Right ventricle myocardium superior (tissue), 1 donor: Measurements from ENCODE around the gene LHFPL3. TPM values are rescaled to one million over a fixed set of nuclear protein-coding genes. Genes with fewer than 3 reads are reported as not detected.
"Not testable (repeated sequence)": the region's sequence is repeated elsewhere in the genome, so short reads cannot be mapped to it uniquely, and the experiment has no call there.

Experiments used
- ATAC-seq: fragments of 200-7000 bp; cut with Tn5 transposase; one replicate; pipeline ENCODE4 v1.9.1; 2020; ENCODE audit warnings: mild to moderate bottlenecking; ENCODE audit not compliant: poor library complexity
- DNase-seq: peaks from one replicate; pipeline ENCODE4 v3.0.0-alpha.2; 2020
- intact Hi-C: fragments of 100-400 bp; cut with DNase I; formaldehyde crosslinking; loops from one replicate; pipeline ENCODE4 v1.11.2; 2022
- long read RNA-seq: library from polyadenylated mRNA; unstranded; transcript quantifications from one replicate; pipeline ENCODE4 v2.0.0, GENCODE V29; 2021
- total RNA-seq: library from RNA; stranded (reverse); fragmentation: NEBNext Ultra II Directional; extraction: Animal tissue kit (Norgen Biotek cat#: 25700); gene quantifications from one replicate; pipeline ENCODE4 v1.2.1, GENCODE V29; 2021
- donor health status: DM: no; HTN: yes; CAD: no; lungs with severe emphysema.

Gene LHFPL3
- total RNA-seq = not detected
- long read RNA-seq = 0 reads

DNA sequence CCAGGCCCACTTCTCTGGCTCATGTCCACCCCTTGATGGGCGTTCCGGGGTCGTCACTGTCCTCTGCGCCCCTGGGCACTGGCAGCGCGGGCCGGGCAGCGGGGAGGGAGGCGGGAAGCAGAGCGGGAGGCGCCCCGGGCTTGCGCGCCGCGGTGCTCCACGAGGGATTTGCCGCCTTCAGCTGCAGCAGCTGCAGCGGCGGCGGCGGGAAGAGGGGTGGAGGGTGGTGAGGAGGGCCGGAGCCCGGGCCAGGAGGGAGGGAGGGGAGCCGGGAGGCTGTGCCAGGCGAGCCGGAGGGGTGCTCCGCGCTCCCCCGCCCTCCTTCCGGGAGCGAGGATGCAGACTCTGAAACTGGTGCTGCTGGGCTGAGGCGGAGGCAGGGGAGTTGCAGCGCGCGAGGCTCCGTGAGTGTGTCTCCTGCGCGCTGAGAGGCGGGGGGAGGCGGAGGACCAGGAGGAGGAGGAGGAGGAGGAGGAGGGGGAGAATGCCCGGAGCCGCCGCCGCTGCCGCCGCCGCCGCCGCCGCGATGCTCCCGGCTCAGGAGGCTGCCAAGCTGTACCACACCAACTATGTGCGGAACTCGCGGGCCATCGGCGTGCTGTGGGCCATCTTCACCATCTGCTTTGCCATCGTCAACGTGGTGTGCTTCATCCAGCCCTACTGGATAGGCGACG is at the start of gene LHFPL3:
TSS of gene LHFPL3 (plus strand) at position 308 of the 674 bp plus-strand sequence.
- ATAC-seq (no peak), DNase-seq (no peak)
- intact Hi-C loops = no loop called here

DNA sequence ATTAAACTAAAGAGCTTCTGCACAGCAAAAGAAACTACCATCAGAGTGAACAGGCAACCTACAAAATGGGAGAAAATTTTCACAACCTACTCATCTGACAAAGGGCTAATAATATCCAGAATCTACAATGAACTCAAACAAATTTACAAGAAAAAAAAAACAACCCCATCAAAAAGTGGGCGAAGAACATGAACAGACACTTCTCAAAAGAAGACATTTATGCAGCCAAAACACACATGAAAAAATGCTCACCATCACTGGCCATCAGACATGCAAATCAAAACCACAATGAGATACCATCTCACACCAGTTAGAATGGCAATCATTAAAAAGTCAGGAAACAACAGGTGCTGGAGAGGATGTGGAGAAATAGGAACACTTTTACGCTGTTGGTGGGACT is 46.7 kb upstream of the LHFPL3 start:
- ATAC-seq, intact Hi-C loops, DNase-seq: not testable (repeated sequence)

DNA sequence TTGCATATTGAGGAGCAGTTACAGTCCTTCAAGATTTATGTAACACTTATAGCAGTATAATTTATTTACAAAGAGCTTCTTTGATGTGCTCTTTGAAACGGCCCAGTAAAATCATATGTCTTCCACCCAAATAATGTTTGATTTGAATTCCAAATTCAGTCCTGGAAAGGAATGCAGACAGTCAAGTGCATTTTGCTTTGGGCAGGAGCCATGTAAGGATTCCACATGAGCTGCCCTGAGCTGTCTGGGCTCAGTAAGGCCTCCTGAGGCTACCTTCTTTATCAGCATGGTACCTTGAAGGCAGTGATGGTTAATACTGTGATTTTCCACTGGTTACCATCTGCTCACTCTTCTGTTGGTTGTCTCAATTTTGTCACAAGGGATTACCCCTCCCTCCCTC is 41.6 kb upstream of the LHFPL3 start:
- intact Hi-C loops = no loop called here
- DNase-seq (no peak), ATAC-seq (no peak)

DNA sequence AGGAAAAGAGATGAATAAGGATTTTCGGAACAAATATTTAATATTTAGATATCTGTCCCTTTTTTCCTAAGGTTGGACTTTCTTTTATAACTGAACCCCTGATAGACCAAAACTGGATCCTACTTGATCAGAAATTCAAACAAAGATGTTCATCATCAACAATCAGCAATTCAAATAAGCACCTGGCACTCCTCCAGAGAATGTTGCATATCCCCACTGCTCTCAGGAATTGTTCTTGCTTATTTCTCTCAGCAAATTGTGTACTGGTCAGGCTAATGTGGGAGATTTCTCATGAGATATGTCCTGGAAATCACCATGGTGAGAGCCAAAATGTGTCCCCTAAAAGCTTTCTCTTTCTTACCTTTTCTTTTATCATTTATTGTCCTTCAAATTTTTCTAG is 40.3 kb upstream of the LHFPL3 start:
- intact Hi-C loops = no loop called here
- no peak for ATAC-seq
- DNase-seq = no peak

DNA sequence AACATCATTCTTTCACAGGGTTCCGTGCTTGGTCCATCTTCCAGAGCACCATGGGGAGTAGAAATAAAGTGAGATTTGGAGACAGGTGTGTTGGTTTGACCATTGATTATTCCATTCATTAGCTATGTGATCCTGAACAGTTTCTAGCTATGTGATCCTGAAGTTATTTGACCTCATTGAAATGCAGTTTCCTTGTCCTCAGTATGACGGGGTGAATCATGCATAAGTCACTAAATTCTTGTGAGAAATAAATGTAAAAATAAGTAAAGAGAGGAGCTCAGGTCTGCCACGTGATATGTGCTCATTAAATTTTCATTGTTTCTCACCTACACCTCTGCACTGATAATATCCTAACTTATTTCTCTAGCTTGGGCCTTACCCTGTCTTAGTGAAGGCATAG is 34.1 kb upstream of the LHFPL3 start:
- ATAC-seq = no peak

DNA sequence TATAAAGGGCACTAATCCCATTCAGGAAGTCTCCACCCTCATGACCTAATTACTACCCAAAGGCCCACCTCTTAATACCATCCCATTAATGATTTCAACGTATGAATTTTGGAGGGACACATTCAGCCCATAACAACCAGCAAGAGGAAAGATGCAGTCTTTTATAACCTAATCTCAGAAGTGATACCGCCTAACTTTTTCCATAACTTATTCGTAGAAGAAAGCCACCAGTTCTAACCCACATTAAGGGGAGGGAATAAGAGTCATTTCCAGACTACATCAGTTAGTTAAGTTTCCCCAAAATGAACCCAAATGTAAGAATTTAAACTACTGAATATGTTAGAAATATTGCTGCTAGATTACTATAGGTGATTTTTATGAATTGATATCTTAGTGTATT is 32.1 kb upstream of the LHFPL3 start:
- intact Hi-C loops = no loop called here
- no peak for DNase-seq
- ATAC-seq = no peak

More for the DNA sequence above, 34.1 kb upstream of the LHFPL3 start:
- intact Hi-C loops = no loop called here
- DNase-seq = no peak

DNA sequence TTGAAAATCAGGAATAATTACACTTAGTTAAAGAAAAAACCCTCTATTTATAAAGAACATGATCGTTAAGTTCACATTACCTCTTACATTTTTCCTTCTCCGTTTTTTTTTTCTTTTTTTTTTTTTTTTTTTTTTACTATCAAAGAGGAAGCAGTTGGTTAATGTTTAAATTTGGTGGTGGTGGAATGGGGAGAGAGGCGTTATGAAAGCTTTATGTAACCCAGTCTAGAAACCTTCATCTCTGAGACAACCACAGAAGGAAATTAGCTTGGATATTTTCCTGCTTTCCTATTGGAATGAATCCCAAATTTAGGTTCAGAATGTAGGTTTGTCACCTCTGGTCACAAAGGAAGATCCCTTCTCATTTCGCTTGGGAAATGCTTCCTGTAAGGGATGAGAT is 31.5 kb upstream of the LHFPL3 start:
- no peak for ATAC-seq

DNA sequence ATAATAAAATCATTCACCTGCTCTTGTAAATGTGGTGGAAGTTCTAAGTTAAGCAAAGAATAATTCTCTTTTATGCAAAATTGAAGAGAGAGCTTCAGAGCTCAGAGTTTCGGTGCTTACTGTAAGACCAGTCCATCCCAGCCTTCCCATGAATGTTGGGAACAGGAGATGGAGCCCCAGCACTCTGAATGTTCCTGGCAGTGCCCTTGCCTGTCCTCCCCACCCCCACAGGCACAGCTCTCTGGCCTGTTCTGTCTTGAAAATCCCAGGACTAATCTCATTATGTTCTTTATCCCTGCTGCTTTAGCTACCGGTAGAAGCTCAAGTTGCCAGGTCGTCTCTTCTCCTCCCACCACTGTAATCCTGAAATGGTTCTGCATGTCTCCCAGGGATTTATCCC is 29.1 kb upstream of the LHFPL3 start:
- intact Hi-C loops = no loop called here
- no peak for DNase-seq
- ATAC-seq = no peak

More for the DNA sequence above, 31.5 kb upstream of the LHFPL3 start:
- intact Hi-C loops = no loop called here
- no peak for DNase-seq

DNA sequence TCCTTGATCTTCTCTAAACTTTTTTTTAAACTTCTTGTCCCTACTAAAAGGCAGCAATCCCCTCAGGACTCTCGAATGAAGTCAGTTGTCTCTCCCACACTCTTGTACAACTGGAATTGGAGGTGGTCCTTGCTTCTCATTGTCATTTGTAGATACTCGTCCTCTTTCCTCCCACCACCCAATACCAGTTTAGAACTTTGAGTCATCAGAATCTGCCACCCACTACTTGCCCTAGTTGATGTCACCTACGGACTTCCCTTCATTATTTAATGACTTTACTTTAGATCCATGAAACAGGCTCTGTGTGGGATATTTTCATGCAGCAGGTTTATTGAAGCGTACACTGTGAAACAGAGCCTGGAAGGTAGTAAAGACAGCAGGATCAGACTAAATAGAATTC is 28.6 kb upstream of the LHFPL3 start:
- no peak for ATAC-seq
- DNase-seq = no peak
- intact Hi-C loops = no loop called here

DNA sequence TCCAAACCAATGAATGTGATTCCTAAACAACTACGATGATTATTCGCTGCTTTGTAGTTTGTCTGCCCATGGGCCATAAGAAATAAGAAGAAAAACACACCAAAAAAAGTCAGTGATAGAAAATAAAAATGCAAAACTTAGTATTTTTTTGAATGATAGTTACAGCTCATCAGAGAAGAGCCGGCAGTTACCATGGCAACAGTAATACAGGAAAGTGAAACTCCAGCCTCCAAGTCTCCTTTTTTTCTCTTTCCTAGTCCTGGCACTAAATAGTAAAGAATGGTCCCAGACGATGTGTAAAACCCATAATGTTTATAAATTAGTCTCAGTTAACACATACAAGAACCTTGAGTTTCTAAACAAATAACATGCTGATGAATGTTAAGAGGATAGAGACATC is 21.6 kb upstream of the LHFPL3 start:
- ATAC-seq = no peak
- DNase-seq = no peak
- intact Hi-C loops = no loop called here

DNA sequence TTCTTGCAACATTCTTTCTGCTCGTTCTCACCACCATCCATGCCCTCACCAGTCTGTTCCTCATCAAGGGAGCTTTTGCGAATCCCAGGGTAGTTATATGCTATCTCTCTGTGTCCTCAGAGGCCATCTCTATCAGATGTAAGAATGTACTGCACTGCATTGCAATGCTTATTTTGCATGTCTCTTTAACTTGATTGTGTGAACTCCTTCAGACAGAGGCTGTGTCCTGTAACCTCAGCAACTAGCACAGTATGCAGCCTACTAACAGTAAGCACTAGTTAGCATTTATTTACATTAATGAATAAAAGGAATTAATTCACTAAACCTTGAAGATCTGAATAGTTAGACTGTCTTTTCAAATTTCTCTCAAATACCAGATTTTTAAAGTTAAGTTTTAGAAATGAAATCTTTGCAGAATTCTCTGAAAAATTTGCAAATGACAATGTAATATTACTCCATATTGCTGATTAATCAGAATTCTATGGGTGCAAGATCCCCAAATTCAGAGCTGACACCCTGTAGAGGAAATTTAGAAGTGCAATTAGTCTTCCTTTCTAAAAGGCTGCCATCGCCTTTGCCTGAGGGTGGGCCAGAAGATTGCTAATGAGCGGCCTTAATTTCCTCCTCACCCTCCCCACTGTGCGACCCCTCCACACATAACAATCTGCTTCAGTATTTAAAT is 10.3 kb upstream of the LHFPL3 start:
- intact Hi-C loops = no loop called here
- DNase-seq (no peak), ATAC-seq (no peak)

DNA sequence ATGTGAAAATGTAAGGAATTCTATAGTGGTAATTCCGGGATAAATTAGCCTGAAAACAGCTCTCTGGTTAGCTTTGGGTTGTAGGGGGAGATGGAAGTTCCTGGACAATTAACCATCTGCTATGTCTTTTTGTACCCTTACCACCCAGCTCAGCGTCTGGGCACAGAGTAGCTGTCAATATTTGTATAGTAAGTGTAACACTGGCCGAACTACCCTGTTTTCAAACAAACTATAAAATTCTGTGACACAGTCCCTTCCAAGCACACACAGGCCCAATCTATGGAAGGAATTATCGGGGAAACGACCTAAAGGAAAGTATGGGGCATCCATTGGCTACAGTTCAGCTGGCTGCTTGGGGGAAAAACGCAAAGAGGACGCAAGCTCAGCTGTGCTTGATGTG is 869 bp upstream of the LHFPL3 start:
- no peak for DNase-seq
- intact Hi-C loops = no loop called here
- ATAC-seq = no peak

DNA sequence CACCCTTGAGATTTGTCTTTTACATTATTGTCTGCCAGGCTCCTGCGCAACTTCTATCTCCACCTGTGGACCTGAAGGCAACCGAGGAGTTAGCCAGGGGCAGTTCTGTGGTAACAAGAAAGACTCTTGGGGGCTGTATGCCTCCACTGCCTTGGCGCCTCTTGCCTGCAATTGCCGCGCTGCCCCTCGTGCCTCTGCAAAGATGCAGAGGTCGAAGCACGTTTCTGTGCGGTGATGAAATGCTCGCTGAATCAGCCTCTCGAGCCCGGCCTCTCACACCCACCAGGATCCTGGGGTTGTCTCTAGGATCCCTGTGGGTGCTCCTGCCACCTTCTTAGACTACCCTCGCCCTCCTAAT is 486 bp upstream of the LHFPL3 start:
- intact Hi-C loops = no loop called here
- no peak for DNase-seq
- no peak for ATAC-seq

DNA sequence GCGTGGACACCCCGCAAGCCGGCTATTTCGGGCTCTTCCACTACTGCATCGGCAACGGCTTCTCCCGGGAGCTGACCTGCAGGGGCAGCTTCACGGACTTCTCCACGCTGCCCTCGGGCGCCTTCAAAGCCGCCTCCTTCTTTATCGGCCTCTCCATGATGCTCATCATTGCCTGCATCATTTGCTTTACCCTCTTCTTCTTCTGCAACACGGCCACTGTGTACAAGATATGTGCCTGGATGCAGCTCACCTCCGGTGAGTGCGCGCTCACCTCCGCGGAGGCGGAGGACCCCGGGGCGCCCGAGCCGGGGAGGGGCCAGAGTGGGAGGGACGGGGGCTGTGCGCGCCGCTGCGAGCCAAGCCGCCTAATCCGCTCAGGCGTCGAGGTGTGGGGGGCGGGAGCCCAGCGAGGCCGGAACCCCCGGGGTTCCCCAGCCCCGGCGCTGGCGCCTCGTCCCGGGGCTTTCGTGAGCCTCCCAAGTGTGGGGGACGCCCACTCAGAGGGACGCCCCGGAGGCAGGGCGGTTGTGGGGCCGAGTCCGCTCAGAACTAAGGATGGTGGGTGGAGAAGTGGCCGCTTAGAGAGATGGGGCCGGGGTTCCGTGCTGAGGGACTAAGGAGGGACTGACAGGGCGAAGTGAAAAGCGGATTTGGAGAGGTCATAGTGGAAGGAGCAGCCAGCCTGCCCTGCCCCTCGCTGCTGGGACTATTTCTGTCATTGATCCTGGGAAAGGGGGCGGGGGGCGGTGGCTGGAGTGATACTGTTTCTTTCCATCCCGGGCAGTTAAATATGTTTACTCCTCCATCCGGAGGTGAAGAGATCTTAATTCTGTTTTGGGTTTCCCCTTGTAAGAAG is 795 bp downstream of the LHFPL3 start:
- intact Hi-C loops = no loop called here
- ATAC-seq (no peak), DNase-seq (no peak)

DNA sequence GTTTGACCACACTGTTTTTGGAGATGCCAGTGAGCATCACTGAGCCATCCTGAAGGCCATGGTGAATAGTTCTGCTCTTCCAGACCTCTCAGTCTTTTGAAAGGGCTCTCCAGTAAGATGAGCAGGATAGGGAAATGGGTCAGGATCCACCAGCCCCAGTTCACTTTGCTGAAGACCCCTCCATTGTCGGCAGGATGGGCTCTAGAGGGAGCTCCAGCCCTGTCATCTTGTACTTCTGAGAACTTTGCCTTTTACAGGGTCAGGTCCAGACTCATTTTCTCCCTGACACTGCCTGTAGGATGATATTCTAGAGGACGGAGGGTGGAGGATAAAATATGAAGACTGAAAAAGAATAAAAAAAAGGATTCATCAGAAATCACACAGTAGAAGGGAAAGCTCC is 13.1 kb downstream of the LHFPL3 start:
- intact Hi-C loops = no loop called here
- ATAC-seq (no peak), DNase-seq (no peak)

DNA sequence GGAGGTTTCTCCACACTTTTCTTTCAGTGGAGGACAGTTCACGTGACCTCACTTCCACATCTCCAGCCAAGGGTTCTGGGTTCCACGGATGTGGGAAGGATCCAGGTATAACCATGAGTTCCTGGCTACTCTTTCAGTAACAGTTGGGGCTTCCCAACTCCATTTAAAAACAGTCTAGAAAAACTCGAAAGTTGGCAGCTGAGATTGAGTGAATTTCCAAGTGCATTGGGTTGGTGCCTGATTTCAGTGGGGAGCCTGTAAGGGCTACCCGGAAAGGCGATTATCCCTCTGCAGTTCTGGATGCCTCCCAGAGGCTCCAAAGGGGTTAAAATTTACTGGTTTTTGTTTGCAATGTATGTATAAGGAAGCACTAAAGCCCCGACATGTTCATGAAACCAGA is 24.3 kb downstream of the LHFPL3 start:
- no peak for DNase-seq
- intact Hi-C loops = no loop called here
- ATAC-seq = no peak

DNA sequence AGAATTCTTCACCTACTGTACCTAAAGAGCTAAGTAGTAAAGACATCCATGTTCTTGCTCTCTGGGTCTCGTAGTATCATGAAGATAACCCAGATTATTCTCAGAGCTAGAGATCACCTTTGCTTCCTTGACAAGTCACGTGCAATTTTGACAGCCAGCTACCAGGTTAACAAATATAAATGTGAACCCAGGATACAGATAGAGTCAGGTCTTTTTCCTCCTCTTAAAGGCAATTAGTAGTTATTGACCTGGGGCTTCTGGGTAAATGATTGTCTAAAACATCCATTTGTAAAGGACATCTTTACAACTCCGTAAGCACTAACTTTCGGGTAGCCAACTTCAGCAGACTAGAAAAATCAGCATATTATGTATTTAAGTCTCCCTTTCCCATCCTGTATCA is 28.8 kb downstream of the LHFPL3 start:
- DNase-seq (no peak), ATAC-seq (no peak)
- intact Hi-C loops = no loop called here

DNA sequence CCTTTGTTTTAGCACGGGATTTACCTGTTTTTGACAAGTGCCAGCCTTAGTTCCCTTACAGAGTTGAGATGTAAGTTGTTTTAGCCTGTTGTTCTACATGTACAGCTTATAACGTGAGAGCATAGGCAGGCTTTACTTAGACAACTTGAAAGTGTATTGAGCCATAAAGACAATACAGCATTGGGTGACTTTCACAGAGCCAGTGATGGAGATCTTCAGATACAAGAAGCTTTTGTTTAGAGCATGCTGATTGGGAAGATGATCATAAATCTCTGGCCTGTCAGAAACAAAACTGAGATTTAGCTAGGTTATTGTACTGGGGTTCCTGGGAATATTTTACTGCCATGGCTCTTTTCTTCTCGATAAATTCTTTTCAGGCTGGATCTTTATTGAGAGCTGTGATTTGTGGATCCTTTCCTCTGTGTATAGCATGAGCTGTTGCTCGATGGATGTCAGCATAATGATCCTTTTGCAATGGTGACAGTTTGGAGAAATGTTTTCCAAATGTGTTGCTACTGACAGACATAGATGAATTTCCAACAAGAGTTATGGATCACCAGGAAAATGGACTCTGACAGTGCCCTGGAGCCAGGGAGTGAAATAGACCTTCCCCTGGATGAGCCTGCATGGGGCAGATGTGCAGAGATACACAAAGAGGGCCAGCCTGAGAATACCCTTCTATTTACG is 30.2 kb downstream of the LHFPL3 start:
- ATAC-seq (no peak), DNase-seq (no peak)
- intact Hi-C loops = no loop called here

DNA sequence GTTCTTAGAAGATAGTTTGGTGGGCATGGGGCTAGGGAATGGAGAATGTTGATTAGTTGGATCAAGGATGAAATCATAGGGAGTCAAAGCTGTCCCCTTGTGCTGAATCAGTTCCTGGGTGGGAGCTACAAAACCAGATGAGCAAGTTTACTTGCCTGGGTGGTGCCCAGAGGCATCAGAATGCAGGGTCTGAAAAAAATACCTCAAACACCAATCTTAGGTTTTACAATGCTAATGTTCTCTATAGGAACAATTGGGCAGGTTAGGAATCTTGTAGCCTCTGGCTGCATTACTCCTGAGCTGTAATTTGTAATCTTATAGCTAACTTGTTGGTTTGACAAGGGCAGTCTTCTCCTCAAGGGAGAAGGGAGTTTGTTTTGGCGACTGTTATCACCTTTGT is 34.4 kb downstream of the LHFPL3 start:
- intact Hi-C loops = no loop called here
- no peak for DNase-seq
- no peak for ATAC-seq
